PC-9 (cell line): ENCODE data around the gene MRPL55. TPM values are rescaled to one million over a fixed set of nuclear protein-coding genes. Genes with fewer than 3 reads are reported as not detected.

Source experiments
- BruUV-seq: library from RNA; stranded (reverse); fragments of 400-500 nt; replicated peaks from 2 replicates; lab custom pipeline; 2021; lab: Mats Ljungman, UMichigan
- CTCF ChIA-PET: fragments of 300-600 bp; sonication (Branson Sonifier 250); formaldehyde crosslinking; loops from one replicate; lab custom pipeline; 2022; ENCODE audit warnings: antibody characterized with exemption; lab: Charles Lee
- POLR2A ChIA-PET: fragments of 300-600 bp; sonication (Branson Sonifier 250); formaldehyde crosslinking; loops from one replicate; lab custom pipeline; 2022; ENCODE audit warnings: antibody characterized with exemption; ENCODE audit not compliant: unreplicated experiment; lab: Charles Lee
- DNase-seq, 2 experiments: peaks; one replicate each; pipeline versions ENCODE4 v3.0.0 to v3.0.0-alpha.2; 2015 to 2022; ENCODE audit warnings: mixed read lengths in 1 of 2
- H2AFZ ChIP-seq: fragments of 200-600 bp; sonication (generic); 2 replicates; pipeline ENCODE4 v1.8.1; 2017; ENCODE audit warnings: antibody characterized with exemption
- H3F3A ChIP-seq: fragments of 200-600 bp; sonication (generic); 2 replicates; pipeline ENCODE4 v1.8.1; 2017; ENCODE audit warnings: antibody characterized with exemption, mild to moderate bottlenecking, low read depth; ENCODE audit not compliant: insufficient read depth
- H3K27ac ChIP-seq: fragments of 200-600 bp; sonication (generic); 2 replicates; pipeline ENCODE4 v1.6.1; 2016; ENCODE audit warnings: mixed run types
- H3K27me3 ChIP-seq: fragments of 200-600 bp; sonication (generic); 2 replicates; pipeline ENCODE4 v1.6.1; 2016; ENCODE audit warnings: low read depth, mixed run types; ENCODE audit not compliant: insufficient read depth
- H3K36me3 ChIP-seq: fragments of 200-600 bp; sonication (generic); 2 replicates; pipeline ENCODE4 v1.6.1; 2016; ENCODE audit warnings: low read depth, mixed run types
- H3K4me1 ChIP-seq: fragments of 200-600 bp; sonication (generic); replicated peaks from 2 replicates; pipeline ENCODE4 v1.6.1; 2016; ENCODE audit warnings: mixed run types; ENCODE audit not compliant: insufficient read depth
- H3K4me2 ChIP-seq: fragments of 200-600 bp; sonication (generic); 2 replicates; pipeline ENCODE4 v1.6.1; 2017; ENCODE audit warnings: mixed run types
- H3K4me3 ChIP-seq: fragments of 200-600 bp; sonication (generic); 2 replicates; pipeline ENCODE4 v1.6.1; 2016; ENCODE audit warnings: mixed run types
- H3K79me2 ChIP-seq: fragments of 200-600 bp; sonication (generic); 2 replicates; pipeline ENCODE4 v1.6.1; 2017; ENCODE audit warnings: low read depth, mixed run types
- H3K9me2 ChIP-seq: fragments of 200-600 bp; sonication (generic); 2 replicates; pipeline ENCODE4 v1.8.1; 2017; ENCODE audit warnings: mild to moderate bottlenecking; ENCODE audit not compliant: insufficient read depth
- H3K9me3 ChIP-seq: fragments of 200-600 bp; sonication (generic); 2 replicates; pipeline ENCODE4 v1.8.1; 2016; ENCODE audit warnings: low read depth; ENCODE audit not compliant: insufficient read depth
- H4K20me1 ChIP-seq: fragments of 200-600 bp; sonication (generic); 2 replicates; pipeline ENCODE4 v1.8.1; 2017; ENCODE audit not compliant: insufficient read depth
- EZH2 ChIP-seq: fragments of 200-600 bp; sonication (generic); IDR thresholded peaks from 2 replicates; pipeline ENCODE4 v1.8.0; 2017; ENCODE audit warnings: antibody characterized with exemption, low read depth
- intact Hi-C: fragments of 100-400 bp; cut with micrococcal nuclease; formaldehyde crosslinking; loops from one replicate; pipeline ENCODE4 v1.10.0; 2022; ENCODE audit not compliant: unreplicated experiment
- total RNA-seq: library from RNA; stranded (reverse); gene quantifications from 2 replicates; pipeline ENCODE4 v1.2.3, GENCODE V29; 2021
- TF ChIP-seq, protein P1 (sequence below): fragments of 200-600 bp; sonication (generic); conservative IDR thresholded peaks from 2 replicates; pipeline ENCODE4 v1.6.1; 2017; ENCODE audit warnings: mixed run types, antibody characterized with exemption, mild to moderate bottlenecking, moderate library complexity

MRPL55 gene
- total RNA-seq, 1 experiment from 2014 or later: 81.0 TPM

DNA sequence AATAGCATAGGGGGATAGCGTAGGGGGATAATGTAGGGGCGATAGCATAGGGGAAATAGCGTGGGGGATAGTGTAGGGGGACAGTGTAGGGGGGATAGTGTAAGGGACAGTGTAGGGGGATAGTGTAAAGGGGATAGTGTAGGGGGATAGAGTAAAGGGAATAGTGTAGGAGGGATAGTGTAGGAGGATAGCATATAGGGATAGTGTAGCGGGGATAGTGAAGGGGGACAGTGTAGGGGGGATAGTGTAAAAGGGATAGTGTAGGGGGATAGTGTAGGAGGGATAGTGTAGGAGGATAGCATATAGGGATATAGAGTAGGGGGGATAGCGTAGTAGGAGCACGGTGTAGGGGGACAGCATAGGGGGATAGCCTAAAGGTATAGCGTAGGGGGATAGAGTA is 40.7 kb downstream of the MRPL55 start:
- POLR2A ChIA-PET: no interaction called here
- TF ChIP-seq EZH2: no peak
- TF ChIP-seq, protein P1, sequence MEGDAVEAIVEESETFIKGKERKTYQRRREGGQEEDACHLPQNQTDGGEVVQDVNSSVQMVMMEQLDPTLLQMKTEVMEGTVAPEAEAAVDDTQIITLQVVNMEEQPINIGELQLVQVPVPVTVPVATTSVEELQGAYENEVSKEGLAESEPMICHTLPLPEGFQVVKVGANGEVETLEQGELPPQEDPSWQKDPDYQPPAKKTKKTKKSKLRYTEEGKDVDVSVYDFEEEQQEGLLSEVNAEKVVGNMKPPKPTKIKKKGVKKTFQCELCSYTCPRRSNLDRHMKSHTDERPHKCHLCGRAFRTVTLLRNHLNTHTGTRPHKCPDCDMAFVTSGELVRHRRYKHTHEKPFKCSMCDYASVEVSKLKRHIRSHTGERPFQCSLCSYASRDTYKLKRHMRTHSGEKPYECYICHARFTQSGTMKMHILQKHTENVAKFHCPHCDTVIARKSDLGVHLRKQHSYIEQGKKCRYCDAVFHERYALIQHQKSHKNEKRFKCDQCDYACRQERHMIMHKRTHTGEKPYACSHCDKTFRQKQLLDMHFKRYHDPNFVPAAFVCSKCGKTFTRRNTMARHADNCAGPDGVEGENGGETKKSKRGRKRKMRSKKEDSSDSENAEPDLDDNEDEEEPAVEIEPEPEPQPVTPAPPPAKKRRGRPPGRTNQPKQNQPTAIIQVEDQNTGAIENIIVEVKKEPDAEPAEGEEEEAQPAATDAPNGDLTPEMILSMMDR: no peak
- intact Hi-C loops: no loop called here

GRCh38 chr1:228066891-228067654 is 42.0 kb downstream of the MRPL55 start:
- Histone ChIP-seq H4K20me1 (no peaks in the 10 kb centered on the region), H3K9me3 (no peaks in the 10 kb centered on the region), H3K9me2 (no peaks in the 10 kb centered on the region), H3K4me3 (no peak overlapping the region), H3K27ac (no peak overlapping the region), H3K4me2 (no peak overlapping the region), H2AFZ (no peak overlapping the region), H3F3A (no peaks in the 10 kb centered on the region), H3K36me3 (no peaks in the 10 kb centered on the region), H3K27me3 (peaks cover 10% of the 10 kb centered on the region; the same call in 1 of the 2 replicates), H3K79me2 (no peaks in the 10 kb centered on the region), H3K4me1 (no peaks in the 10 kb centered on the region)
- ChIA-PET CTCF (interaction anchor here (1.3 kb wide), 1 partner anchor 63 kb away, joined by 3 read pairs; no protein-coding TSS in a partner anchor), POLR2A (no interaction called here)
- TF ChIP-seq, protein P1: no peak
- TF ChIP-seq EZH2: no peak
- intact Hi-C loops: no loop called here
- BruUV-seq: no TSS peak
- DNase-seq: no peak

More for the DNA sequence above, 40.7 kb downstream of the MRPL55 start:
- no peak for DNase-seq
- no peak overlapping the region for H3K4me2 ChIP-seq
- H3K4me1 ChIP-seq: no peaks in the 10 kb centered on the region
- no peaks in the 10 kb centered on the region for H3K79me2 ChIP-seq
- no TSS peak for BruUV-seq
- H3K36me3 ChIP-seq: no peaks in the 10 kb centered on the region
- H3K9me2 ChIP-seq: no peaks in the 10 kb centered on the region
- 0 out of 2 replicates have a peak, but pooled peaks cover 6% of the 10 kb centered on the region for H3F3A ChIP-seq
- peaks cover 10% of the 10 kb centered on the region; the same call in 1 of the 2 replicates for H3K27me3 ChIP-seq
- H4K20me1 ChIP-seq: no peaks in the 10 kb centered on the region
- H2AFZ ChIP-seq: no peak overlapping the region
- no peak overlapping the region for H3K4me3 ChIP-seq
- no peaks in the 10 kb centered on the region for H3K9me3 ChIP-seq
- no peak overlapping the region for H3K27ac ChIP-seq
- CTCF ChIA-PET: no interaction called here

GRCh38 chr1:228066416-228066815 is 42.7 kb downstream of the MRPL55 start:
- Histone ChIP-seq H3K4me2 (no peak overlapping the region), H2AFZ (no peak overlapping the region), H3K27me3 (peaks cover 10% of the 10 kb centered on the region; the same call in 1 of the 2 replicates), H3K9me3 (no peaks in the 10 kb centered on the region), H4K20me1 (no peaks in the 10 kb centered on the region), H3K9me2 (no peaks in the 10 kb centered on the region), H3K4me3 (no peak overlapping the region), H3K36me3 (no peaks in the 10 kb centered on the region), H3K27ac (no peak overlapping the region), H3K4me1 (no peaks in the 10 kb centered on the region; the same call in 1 of the 2 replicates), H3F3A (no peaks in the 10 kb centered on the region), H3K79me2 (no peaks in the 10 kb centered on the region)
- CTCF ChIA-PET: interaction anchor here (1.3 kb wide), 1 partner anchor 62 kb away, joined by 3 read pairs; no protein-coding TSS in a partner anchor
- DNase-seq: no peak
- TF ChIP-seq, protein P1: no peak
- TF ChIP-seq EZH2: no peak
- POLR2A ChIA-PET: interaction anchor here (0.6 kb wide), 2 partner anchors 98 to 118 kb away, joined by 9 to 12 read pairs; no protein-coding TSS in a partner anchor
- intact Hi-C loops: no loop called here
- BruUV-seq: no TSS peak
